IPS-15b (cell line): ENCODE measurements around the gene CTSC.

Experiments used
- H3K27me3 ChIP-seq: one replicate; pipeline ENCODE4 v1.6.1; 2013; ENCODE audit warnings: low read length; ENCODE audit not compliant: control insufficient read depth, insufficient read depth
- H3K36me3 ChIP-seq: one replicate; pipeline ENCODE4 v1.6.1; 2013; ENCODE audit warnings: low read length; ENCODE audit not compliant: control insufficient read depth, insufficient read depth
- H3K4me1 ChIP-seq: one replicate; pipeline ENCODE4 v1.6.1; 2013; ENCODE audit warnings: mild to moderate bottlenecking, low read length; ENCODE audit not compliant: control insufficient read depth, insufficient read depth
- H3K4me3 ChIP-seq: one replicate; pipeline ENCODE4 v1.5.1; 2013; ENCODE audit warnings: low read depth, low read length
- H3K9ac ChIP-seq: one replicate; pipeline ENCODE4 v1.6.1; 2013; ENCODE audit warnings: low read depth, mild to moderate bottlenecking, low read length
- H3K9me3 ChIP-seq: one replicate; pipeline ENCODE4 v1.6.1; 2013; ENCODE audit warnings: mild to moderate bottlenecking, low read length; ENCODE audit not compliant: control insufficient read depth, insufficient read depth

CTSC gene

GRCh38 chr11:88315015-88315414, 22.5 kb downstream of the CTSC start:
- Histone ChIP-seq H3K4me3 (no peak overlapping the region), H3K9ac (no peak overlapping the region), H3K9me3 (no peaks in the 10 kb centered on the region), H3K27me3 (no peaks in the 10 kb centered on the region), H3K36me3 (no peaks in the 10 kb centered on the region), H3K4me1 (peaks cover 26% of the 10 kb centered on the region)

- Histone ChIP-seq H3K4me1 (peaks cover 32% of the 10 kb centered on the region), H3K4me3 (no peak overlapping the region), H3K36me3 (no peaks in the 10 kb centered on the region), H3K9me3 (no peaks in the 10 kb centered on the region), H3K9ac (no peak overlapping the region), H3K27me3 (no peaks in the 10 kb centered on the region)
Observed at GRCh38 chr11:88313441-88313840, 24.1 kb downstream of the CTSC start.

- no peaks in the 10 kb centered on the region for H3K27me3 ChIP-seq
- no peak overlapping the region for H3K4me3 ChIP-seq
- H3K36me3 ChIP-seq: no peaks in the 10 kb centered on the region
- H3K4me1 ChIP-seq: peaks cover 34% of the 10 kb centered on the region
- H3K9ac ChIP-seq: no peak overlapping the region
- no peaks in the 10 kb centered on the region for H3K9me3 ChIP-seq
Observed at GRCh38 chr11:88312628-88313027, 24.9 kb downstream of the CTSC start.

- no peak overlapping the region for H3K9ac ChIP-seq
- no peaks in the 10 kb centered on the region for H3K27me3 ChIP-seq
- peaks cover 37% of the 10 kb centered on the region for H3K4me1 ChIP-seq
- H3K4me3 ChIP-seq: no peak overlapping the region
- H3K9me3 ChIP-seq: no peaks in the 10 kb centered on the region
- peaks cover 12% of the 10 kb centered on the region for H3K36me3 ChIP-seq
Observed at GRCh38 chr11:88310246-88310645, 27.3 kb downstream of the CTSC start.

GRCh38 chr11:88308576-88308975, 29.0 kb downstream of the CTSC start:
- H3K9ac ChIP-seq: peak overlapping the region; percentile 9
- H3K4me3 ChIP-seq: peak overlapping the region; percentile 3
- H3K4me1 ChIP-seq: peaks cover 34% of the 10 kb centered on the region
- H3K27me3 ChIP-seq: no peaks in the 10 kb centered on the region
- H3K36me3 ChIP-seq: peaks cover 12% of the 10 kb centered on the region
- no peaks in the 10 kb centered on the region for H3K9me3 ChIP-seq

GRCh38 chr11:88307749-88308425, 29.6 kb downstream of the CTSC start:
- Histone ChIP-seq H3K9me3 (no peaks in the 10 kb centered on the region), H3K36me3 (peaks cover 12% of the 10 kb centered on the region), H3K4me1 (peaks cover 34% of the 10 kb centered on the region), H3K27me3 (no peaks in the 10 kb centered on the region), H3K4me3 (peak overlapping the region; percentile 45), H3K9ac (peak overlapping the region; percentile 28)

- no peak overlapping the region for H3K9ac ChIP-seq
- peaks cover 12% of the 10 kb centered on the region for H3K36me3 ChIP-seq
- no peaks in the 10 kb centered on the region for H3K9me3 ChIP-seq
- H3K4me1 ChIP-seq: peaks cover 27% of the 10 kb centered on the region
- no peaks in the 10 kb centered on the region for H3K27me3 ChIP-seq
- H3K4me3 ChIP-seq: no peak overlapping the region
Observed at GRCh38 chr11:88306785-88307184, 30.8 kb downstream of the CTSC start.

- no peak overlapping the region for H3K4me3 ChIP-seq
- no peak overlapping the region for H3K9ac ChIP-seq
- peaks cover 30% of the 10 kb centered on the region for H3K4me1 ChIP-seq
- H3K36me3 ChIP-seq: peaks cover 12% of the 10 kb centered on the region
- no peaks in the 10 kb centered on the region for H3K27me3 ChIP-seq
- no peaks in the 10 kb centered on the region for H3K9me3 ChIP-seq
Observed at GRCh38 chr11:88305430-88305829, 32.1 kb downstream of the CTSC start.

- Histone ChIP-seq H3K4me1 (peaks cover 31% of the 10 kb centered on the region), H3K36me3 (peaks cover 16% of the 10 kb centered on the region), H3K9ac (no peak overlapping the region)
Observed at GRCh38 chr11:88304352-88304751, 33.2 kb downstream of the CTSC start.

GRCh38 chr11:88303037-88303436, 34.5 kb downstream of the CTSC start:
- H3K36me3 ChIP-seq: peaks cover 16% of the 10 kb centered on the region
- H3K9ac ChIP-seq: no peak overlapping the region
- no peak overlapping the region for H3K4me3 ChIP-seq
- H3K27me3 ChIP-seq: no peaks in the 10 kb centered on the region
- H3K9me3 ChIP-seq: no peaks in the 10 kb centered on the region
- peaks cover 27% of the 10 kb centered on the region for H3K4me1 ChIP-seq

More at GRCh38 chr11:88304352-88304751, 33.2 kb downstream of the CTSC start:
- Histone ChIP-seq H3K4me3 (no peak overlapping the region), H3K9me3 (no peaks in the 10 kb centered on the region), H3K27me3 (no peaks in the 10 kb centered on the region)

GRCh38 chr11:88301488-88302140, 35.9 kb downstream of the CTSC start:
- no peaks in the 10 kb centered on the region for H3K27me3 ChIP-seq
- no peak overlapping the region for H3K4me3 ChIP-seq
- peak overlapping the region; percentile 26 for H3K9ac ChIP-seq
- H3K36me3 ChIP-seq: peaks cover 16% of the 10 kb centered on the region
- H3K4me1 ChIP-seq: peaks cover 25% of the 10 kb centered on the region
- no peaks in the 10 kb centered on the region for H3K9me3 ChIP-seq

GRCh38 chr11:88300888-88301487, 36.5 kb downstream of the CTSC start:
- Histone ChIP-seq H3K4me1 (peaks cover 25% of the 10 kb centered on the region), H3K9me3 (no peaks in the 10 kb centered on the region), H3K36me3 (peaks cover 10% of the 10 kb centered on the region), H3K27me3 (no peaks in the 10 kb centered on the region), H3K9ac (no peak overlapping the region), H3K4me3 (no peak overlapping the region)
